Aorta (tissue), 5 donors: ENCODE measurements around the gene FAM43A. TPM values are rescaled to one million over a fixed set of nuclear protein-coding genes. Genes with fewer than 3 reads are reported as not detected.

ENCODE experiments used
- ATAC-seq: fragments of 200-7000 bp; cut with Tn5 transposase; one replicate; pipeline ENCODE4 v1.9.1; 2022; ENCODE audit warnings: moderate library complexity; ENCODE audit not compliant: low FRiP score
- DNase-seq, 2 donors: peaks; one replicate each; pipeline ENCODE4 v3.0.0-alpha.2; 2020
- H3K27ac ChIP-seq, 2 donors: one replicate each; pipeline ENCODE4 v1.5.1; 2013; ENCODE audit warnings: low read length in 2 of 2, mild to moderate bottlenecking in 2 of 2, moderate library complexity in 2 of 2, control low read depth in 1 of 2, inconsistent platforms in 1 of 2, low read depth in 1 of 2
- H3K27me3 ChIP-seq, 2 donors: one replicate each; pipeline ENCODE4 v1.6.1; 2013; ENCODE audit warnings: control low read depth in 1 of 2, low read length in 1 of 2, mild to moderate bottlenecking in 1 of 2, moderate library complexity in 1 of 2; ENCODE audit not compliant: insufficient read depth in 2 of 2, control insufficient read depth in 1 of 2
- H3K36me3 ChIP-seq, 2 donors: one replicate each; pipeline ENCODE4 v1.6.1; 2013; ENCODE audit warnings: control low read depth in 1 of 2, low read length in 1 of 2, mild to moderate bottlenecking in 1 of 2; ENCODE audit not compliant: insufficient read depth in 2 of 2, control insufficient read depth in 1 of 2
- H3K4me1 ChIP-seq, 2 donors: one replicate each; pipeline ENCODE4 v1.6.1; 2013; ENCODE audit warnings: low read length in 2 of 2, control low read depth in 1 of 2, mild to moderate bottlenecking in 1 of 2, moderate library complexity in 1 of 2; ENCODE audit not compliant: insufficient read depth in 2 of 2, control insufficient read depth in 1 of 2
- H3K4me3 ChIP-seq, 2 donors: one replicate each; pipeline ENCODE4 v1.5.1; 2013; ENCODE audit warnings: low read length in 2 of 2, control low read depth in 1 of 2, mild to moderate bottlenecking in 1 of 2
- H3K9me3 ChIP-seq: one replicate; pipeline ENCODE4 v1.6.1; 2013; ENCODE audit warnings: mild to moderate bottlenecking, low read length; ENCODE audit not compliant: control insufficient read depth
- WGBS, 2 donors: extraction: QIAGEN DNeasy Blood & Tissue Kit; methylation state at CpG; one replicate each; pipeline ENCODE4 v1.1.7; 2013; 5-methylcytosine and 5-hydroxymethylcytosine counted together
- intact Hi-C, 2 donors: fragments of 100-400 bp; cut with DNase I; formaldehyde crosslinking; loops; one replicate each; pipeline versions ENCODE4 v1.14.2 to v1.15.0; 2022
- polyA plus RNA-seq, 2 donors: library from polyadenylated mRNA; stranded (reverse); fragments of 200-250 nt; gene quantifications; one replicate each; pipeline ENCODE4 v1.2.3, GENCODE V29; 2013
- total RNA-seq, 2 donors: library from RNA; stranded (reverse); fragmentation: NEBNext Ultra II Directional; extraction: Animal tissue kit (Norgen Biotek cat#: 25700); gene quantifications; one replicate each; pipeline ENCODE4 v1.2.1, GENCODE V29; 2021
- donor health status: healthy with polysubstance abuse.
- donor health status: Bipolar disorder and iron deficiency.
- donor health status: DM: no; HTN: no; CAD: no.
- donor health status: DM: no; HTN: no; CAD: no.
- donor health status: DM: yes; HTN: yes; CAD: no.

The FAM43A gene
- total and polyA plus RNA-seq, 4 donors, result 1.4 to 19.4 (median 5.2) TPM

DNA sequence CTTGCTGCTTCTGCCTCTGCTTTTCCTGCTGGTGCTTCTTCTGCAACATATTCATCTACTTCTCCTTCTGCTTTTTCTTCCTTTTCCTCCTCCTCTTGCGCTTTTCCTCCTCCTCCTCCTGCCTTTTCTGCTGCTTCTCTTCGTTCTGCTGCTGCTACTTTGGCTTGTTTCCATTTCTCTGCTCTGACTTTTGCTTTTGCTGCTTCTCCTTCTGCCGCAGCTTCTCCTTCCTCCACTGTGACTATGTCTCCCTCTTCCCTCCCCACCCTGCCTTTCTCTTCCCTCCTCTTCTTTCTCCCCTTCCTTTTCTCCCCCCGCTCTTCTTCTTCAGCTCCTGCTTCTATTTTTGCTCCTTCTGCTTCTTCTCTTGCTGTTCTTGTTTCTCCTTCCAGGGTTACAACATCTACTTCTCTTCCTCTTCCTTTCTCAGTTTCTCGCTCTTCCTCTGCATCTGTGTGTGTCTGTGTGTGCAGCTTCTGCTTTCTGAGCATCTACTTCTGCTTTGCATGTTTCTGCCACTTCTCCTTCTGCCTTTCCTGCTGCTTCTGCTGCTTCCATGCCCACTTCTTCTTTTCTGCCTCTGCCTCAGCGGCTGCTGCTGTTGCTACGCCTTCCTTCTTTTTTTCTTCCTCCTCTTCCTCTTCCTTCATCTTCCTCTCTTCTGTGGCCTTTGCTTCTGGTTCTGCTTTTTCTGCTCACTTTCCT is 51.4 kb downstream of the FAM43A start:
- H3K4me3 ChIP-seq, result no peak overlapping the region
- H3K27ac ChIP-seq, result no peak overlapping the region
- ATAC-seq (no peak), DNase-seq (no peak)
- H3K36me3 ChIP-seq, result no peaks in the 10 kb centered on the region
- H3K9me3 ChIP-seq, result no peaks in the 10 kb centered on the region
- intact Hi-C loops, result no loop called here
- 66 to 71% methylated on average over 7 of the region's 7 CpGs for whole genome bisulfite sequencing, 2 donors
- no peaks in the 10 kb centered on the region for H3K4me1 ChIP-seq
- peaks cover 0 to 1% of the 10 kb centered on the region in 2 donors for H3K27me3 ChIP-seq

Other genes starting within 250 kb of the FAM43A start
- 100 to 1,000 TPM; 127 to 189 TPM for gene ATP13A3, start 198.9 kb upstream of the FAM43A start, total RNA-seq
- gene ATP13A3, start 198.9 kb upstream of the FAM43A start, polyA plus RNA-seq, result 10 to 100 TPM; 14.1 to 38.7 TPM
- gene TMEM44, start 52.5 kb upstream of the FAM43A start, total RNA-seq, result 10 to 100 TPM; 12.1 to 31.5 TPM
- 10 to 100 TPM in 1 of 2 donors, 1 to 10 TPM in 1; 7.0 to 10.9 TPM for gene TMEM44, start 52.5 kb upstream of the FAM43A start, polyA plus RNA-seq
- gene LSG1, start 13.7 kb upstream of the FAM43A start, total RNA-seq, result 10 to 100 TPM; 27.2 to 31.3 TPM
- 10 to 100 TPM in 1 of 2 donors, 1 to 10 TPM in 1; 8.8 to 22.6 TPM for gene LSG1, start 13.7 kb upstream of the FAM43A start, polyA plus RNA-seq